ENCODE measurements around the gene RNF44. TPM values are rescaled to one million over a fixed set of nuclear protein-coding genes. Genes with fewer than 3 reads are reported as not detected.
A peak's percentile ranks its signal among the peaks of the same experiment; 100 is the strongest.

The RNF44 gene
- total and polyA plus RNA-seq, 2 of the 4 experiments (the other 2 are of a cell fraction), result 0.54 to 12.4 TPM

DNA sequence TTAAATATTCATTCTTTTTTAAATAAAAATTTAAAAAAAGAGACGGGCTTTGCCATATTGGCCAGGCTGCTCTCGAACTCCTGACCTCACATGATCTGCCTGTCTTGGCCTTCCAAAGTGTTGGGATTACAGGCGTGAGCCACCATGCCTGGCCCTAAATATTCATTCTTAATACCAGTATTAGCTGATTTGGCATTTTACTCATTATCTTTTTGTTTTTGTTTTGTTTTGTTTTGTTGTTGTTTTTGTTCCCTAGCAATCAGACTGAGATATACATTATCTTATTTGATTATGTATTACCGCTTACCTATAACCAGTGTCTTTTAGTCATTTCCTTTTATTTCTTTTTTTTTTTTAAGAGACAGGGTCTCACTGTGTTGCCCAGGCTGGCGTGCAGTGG is 37.9 kb downstream of the RNF44 start:
- Histone ChIP-seq H3K4me2 (ENCODE audit: low read depth, low read length) (no peak overlapping the region), H2BK20ac (ENCODE audit: low read depth, low read length) (no peak overlapping the region), H3K79me1 (ENCODE audit: low read depth in 1 of 2, low read length in 2 of 2) (peaks cover 9 to 31% of the 10 kb centered on the region in 2 experiments; a peak in 3 of 4 replicates), H4K20me1 (ENCODE audit: insufficient read depth, low read length) (peaks cover 3% of the 10 kb centered on the region; the same call in 1 of the 2 replicates), H3K9me3 (ENCODE audit: control insufficient read depth, insufficient read depth, low read length) (no peaks in the 10 kb centered on the region), H3K9ac (ENCODE audit: low read depth, low read length) (no peak overlapping the region), H3K36me3 (ENCODE audit: control insufficient read depth, insufficient read depth, low read length) (peaks cover 38% of the 10 kb centered on the region), H2AK9ac (replicated peaks; ENCODE audit: low read depth, low read length, poor library complexity) (no peak overlapping the region), H3K4me1 (ENCODE audit: control insufficient read depth, insufficient read depth, low read length) (peaks cover 11% of the 10 kb centered on the region; the same call in 1 of the 2 replicates), H2AK5ac (ENCODE audit: low read depth, low read length) (no peak overlapping the region), H2BK15ac (ENCODE audit: low read depth, low read length) (no peak overlapping the region), H4K91ac (ENCODE audit: insufficient read depth, low read depth, low read length) (no peak overlapping the region), H3K27ac (ENCODE audit: insufficient read depth, low read length) (no peak overlapping the region), H3K9me1 (ENCODE audit: insufficient read depth, low read length) (peaks cover 3% of the 10 kb centered on the region), H3K18ac (ENCODE audit: low read depth, low read length) (no peak overlapping the region), H4K8ac (ENCODE audit: low read depth in 2 of 2, low read length in 2 of 2) (no peak overlapping the region), H3K27me3 (ENCODE audit: control insufficient read depth, insufficient read depth, low read length) (no peaks in the 10 kb centered on the region), H3K56ac (ENCODE audit: extremely low read depth, insufficient read depth, low read length) (no peak overlapping the region), H3K14ac (replicated peaks; ENCODE audit: low read depth, low read length) (no peak overlapping the region), H4K5ac (ENCODE audit: low read depth, low read length) (no peak overlapping the region), H2BK120ac (ENCODE audit: low read depth, low read length) (no peak overlapping the region), H2AFZ (replicated peaks; ENCODE audit: low read length, poor library complexity) (no peak overlapping the region), H2BK5ac (ENCODE audit: low read depth, low read length, poor library complexity, severe bottlenecking) (no peak overlapping the region), H3K4ac (ENCODE audit: low read depth, low read length) (no peak overlapping the region), H3K23ac (ENCODE audit: low read depth, low read length) (no peak overlapping the region), H3K4me3 (ENCODE audit: insufficient read depth, low read depth, low read length) (no peak overlapping the region)
- POLR2A ChIA-PET (ENCODE audit: unreplicated experiment), result no interaction called here
- no TSS peak for BruUV-seq (replicated peaks)
- CTCF ChIA-PET, result interaction anchor here (1.1 kb wide), 1 partner anchor 9 kb away, joined by 4 read pairs; no protein-coding TSS in a partner anchor
- WGBS, 2 experiments (ENCODE audit: extremely low coverage in 2 of 2, insufficient read length in 1 of 2), result no CpG with 5 or more reads among the region's 5 CpGs
- no peak for DNase-seq
- intact Hi-C loops (cut with micrococcal nuclease) (no loop called here), dilution Hi-C loops (cut with HindIII; ENCODE audit: low sequenced_read_pairs, unreplicated experiment) (no loop called here), in situ Hi-C loops (cut with MboI; ENCODE audit: low sequenced_read_pairs) (no loop called here)
- TF ChIP-seq CEBPB (IDR thresholded peaks at IDR 0.05; ENCODE audit: low read depth, low read length), result no peak
- peak; percentile 43; the same call in 1 of the 2 replicates for TF ChIP-seq MAFK (IDR thresholded peaks at IDR 0.05; ENCODE audit: low read depth, low read length)
- no peak for ATAC-seq (ENCODE audit: low read depth)

Data from IMR-90 (cell line).